Testis (tissue), 2 donors: ENCODE measurements around the gene SH2D3A.

Experiments
- POLR2A ChIP-seq: fragments of 450-650 bp; IDR thresholded peaks from one replicate; pipeline ENCODE4 v1.6.1; 2017; ENCODE audit warnings: antibody characterized with exemption, mild to moderate bottlenecking, moderate library complexity
- TF ChIP-seq, protein P1 (sequence below), 3 experiments: fragments of 450-650 bp in 2 of 3; fragments of 200-600 bp in 1 of 3; sonication (generic) in 1 of 3; IDR thresholded peaks; one replicate each; pipeline ENCODE4 v1.5.1; 2016 to 2019; ENCODE audit warnings: antibody characterized with exemption in 3 of 3, mild to moderate bottlenecking in 2 of 3, moderate library complexity in 1 of 3

DNA sequence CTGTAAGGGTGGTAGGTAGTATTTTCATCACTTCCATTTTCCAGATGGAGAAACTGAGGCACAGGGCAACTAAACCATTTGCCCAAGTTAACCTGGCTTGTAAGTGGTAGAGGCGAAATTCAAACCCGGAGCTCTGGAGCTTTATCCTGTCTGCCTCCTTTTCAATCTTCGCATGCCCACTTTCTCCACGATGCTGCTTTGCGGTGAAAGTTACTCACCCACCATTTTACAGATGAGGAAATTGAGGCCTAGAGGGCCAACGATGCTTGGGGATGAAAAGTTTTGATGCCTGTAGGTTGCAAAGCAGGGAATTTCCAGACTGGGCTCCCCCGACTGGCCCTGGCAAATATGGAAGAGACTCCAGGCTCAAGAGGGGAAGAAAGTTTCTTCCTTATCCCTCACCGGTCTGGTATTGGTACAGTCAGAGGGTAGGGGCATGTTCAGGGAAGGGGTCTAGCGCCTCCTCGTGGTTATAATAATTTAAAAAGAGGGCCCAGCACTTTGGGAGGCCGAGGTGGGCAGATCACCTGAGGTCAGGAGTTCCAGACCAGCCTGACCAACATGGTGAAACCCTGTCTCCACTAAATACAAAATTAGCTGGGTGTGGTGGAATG, 1.9 kb upstream of the SH2D3A start:
- TF ChIP-seq, protein P1, sequence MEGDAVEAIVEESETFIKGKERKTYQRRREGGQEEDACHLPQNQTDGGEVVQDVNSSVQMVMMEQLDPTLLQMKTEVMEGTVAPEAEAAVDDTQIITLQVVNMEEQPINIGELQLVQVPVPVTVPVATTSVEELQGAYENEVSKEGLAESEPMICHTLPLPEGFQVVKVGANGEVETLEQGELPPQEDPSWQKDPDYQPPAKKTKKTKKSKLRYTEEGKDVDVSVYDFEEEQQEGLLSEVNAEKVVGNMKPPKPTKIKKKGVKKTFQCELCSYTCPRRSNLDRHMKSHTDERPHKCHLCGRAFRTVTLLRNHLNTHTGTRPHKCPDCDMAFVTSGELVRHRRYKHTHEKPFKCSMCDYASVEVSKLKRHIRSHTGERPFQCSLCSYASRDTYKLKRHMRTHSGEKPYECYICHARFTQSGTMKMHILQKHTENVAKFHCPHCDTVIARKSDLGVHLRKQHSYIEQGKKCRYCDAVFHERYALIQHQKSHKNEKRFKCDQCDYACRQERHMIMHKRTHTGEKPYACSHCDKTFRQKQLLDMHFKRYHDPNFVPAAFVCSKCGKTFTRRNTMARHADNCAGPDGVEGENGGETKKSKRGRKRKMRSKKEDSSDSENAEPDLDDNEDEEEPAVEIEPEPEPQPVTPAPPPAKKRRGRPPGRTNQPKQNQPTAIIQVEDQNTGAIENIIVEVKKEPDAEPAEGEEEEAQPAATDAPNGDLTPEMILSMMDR (IDR thresholded peaks at IDR 0.05): peak in 1 of 3 experiments; percentile 33
- no peak for TF ChIP-seq POLR2A
